Measurements from ENCODE around the gene SKAP2. TPM values are rescaled to one million over a fixed set of nuclear protein-coding genes. Genes with fewer than 3 reads are reported as not detected.

SKAP2 gene
- total RNA-seq, 6 experiments from 2014 or later: 7.2 to 12.3 (median 9.1) TPM

DNA sequence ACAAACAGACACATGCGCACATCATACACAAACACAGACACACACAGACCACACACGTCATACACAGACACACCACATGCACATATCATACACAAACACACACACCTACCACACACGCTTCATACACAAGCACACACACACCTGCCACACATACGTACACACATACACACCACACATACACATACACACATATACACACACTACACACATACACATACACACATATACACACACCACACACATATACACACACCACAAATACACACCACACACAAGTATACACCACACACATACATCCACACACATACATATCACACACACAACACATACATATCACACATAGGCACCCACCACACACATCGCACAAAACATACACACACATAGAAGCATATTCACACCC lies 224.7 kb downstream of the SKAP2 start:
- Mint-ChIP-seq H3K9me3 (no peaks in the 10 kb centered on the region), H3K4me3 (no peak overlapping the region), H3K27ac (no peak overlapping the region), H3K27me3 (ENCODE audit: insufficient read depth) (no peaks in the 10 kb centered on the region), H3K36me3 (ENCODE audit: low read depth) (no peaks in the 10 kb centered on the region), H3K4me1 (ENCODE audit: low read depth) (no peaks in the 10 kb centered on the region)
- TF ChIP-seq, protein P1, sequence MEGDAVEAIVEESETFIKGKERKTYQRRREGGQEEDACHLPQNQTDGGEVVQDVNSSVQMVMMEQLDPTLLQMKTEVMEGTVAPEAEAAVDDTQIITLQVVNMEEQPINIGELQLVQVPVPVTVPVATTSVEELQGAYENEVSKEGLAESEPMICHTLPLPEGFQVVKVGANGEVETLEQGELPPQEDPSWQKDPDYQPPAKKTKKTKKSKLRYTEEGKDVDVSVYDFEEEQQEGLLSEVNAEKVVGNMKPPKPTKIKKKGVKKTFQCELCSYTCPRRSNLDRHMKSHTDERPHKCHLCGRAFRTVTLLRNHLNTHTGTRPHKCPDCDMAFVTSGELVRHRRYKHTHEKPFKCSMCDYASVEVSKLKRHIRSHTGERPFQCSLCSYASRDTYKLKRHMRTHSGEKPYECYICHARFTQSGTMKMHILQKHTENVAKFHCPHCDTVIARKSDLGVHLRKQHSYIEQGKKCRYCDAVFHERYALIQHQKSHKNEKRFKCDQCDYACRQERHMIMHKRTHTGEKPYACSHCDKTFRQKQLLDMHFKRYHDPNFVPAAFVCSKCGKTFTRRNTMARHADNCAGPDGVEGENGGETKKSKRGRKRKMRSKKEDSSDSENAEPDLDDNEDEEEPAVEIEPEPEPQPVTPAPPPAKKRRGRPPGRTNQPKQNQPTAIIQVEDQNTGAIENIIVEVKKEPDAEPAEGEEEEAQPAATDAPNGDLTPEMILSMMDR (IDR thresholded peaks at IDR 0.05): no peak
- no peak for DNase-seq

DNA sequence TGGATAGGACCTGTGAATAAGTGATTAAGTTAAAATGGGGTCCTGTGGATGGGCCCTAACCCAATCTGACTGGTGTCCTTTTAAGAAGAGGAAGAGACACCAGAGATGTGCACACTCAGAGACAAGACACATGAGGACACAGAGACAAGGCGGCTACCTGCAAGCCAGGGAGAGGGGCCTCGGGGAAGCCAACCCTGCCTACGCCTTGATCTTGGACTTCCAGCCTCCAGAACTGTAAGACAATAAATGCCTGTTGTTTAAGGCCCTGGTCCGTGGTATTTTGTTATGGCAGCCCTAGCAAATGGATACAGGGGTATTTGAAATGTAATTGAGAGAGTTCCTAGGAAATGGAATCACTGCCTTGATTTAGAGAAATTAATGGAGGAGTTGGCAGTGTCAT lies 225.3 kb downstream of the SKAP2 start:
- Mint-ChIP-seq H3K36me3 (ENCODE audit: low read depth) (no peaks in the 10 kb centered on the region), H3K9me3 (no peaks in the 10 kb centered on the region), H3K4me1 (ENCODE audit: low read depth) (no peaks in the 10 kb centered on the region), H3K4me3 (no peak overlapping the region), H3K27ac (no peak overlapping the region), H3K27me3 (ENCODE audit: insufficient read depth) (no peaks in the 10 kb centered on the region; the same call in 1 of the 2 replicates)
- TF ChIP-seq, protein P1 (IDR thresholded peaks at IDR 0.05): no peak
- no peak for DNase-seq

DNA sequence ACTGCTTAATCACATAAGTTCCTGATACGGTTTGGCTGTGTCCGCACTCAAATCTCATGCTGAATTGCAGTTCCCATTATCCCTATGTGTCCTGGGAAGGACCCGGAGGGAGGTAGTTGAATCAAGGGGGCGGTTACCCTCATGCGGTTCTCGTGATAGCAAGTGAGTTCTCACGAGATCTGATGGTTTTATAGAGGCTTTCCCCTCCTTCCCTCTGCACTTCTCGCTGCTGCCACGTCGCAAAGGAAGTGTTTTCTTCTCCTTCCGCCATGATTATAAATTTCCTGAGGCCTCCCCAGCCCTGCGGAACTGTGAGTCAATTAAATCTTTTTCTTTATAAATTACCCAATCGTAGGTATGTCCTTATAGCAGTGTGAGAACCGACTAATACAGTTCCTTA lies 226.2 kb downstream of the SKAP2 start:
- H3K9me3 Mint-ChIP-seq: no peaks in the 10 kb centered on the region
- no peaks in the 10 kb centered on the region for H3K36me3 Mint-ChIP-seq (ENCODE audit: low read depth)
- H3K27me3 Mint-ChIP-seq (ENCODE audit: insufficient read depth): peaks cover 4% of the 10 kb centered on the region; the same call in 1 of the 2 replicates
- no peaks in the 10 kb centered on the region for H3K4me1 Mint-ChIP-seq (ENCODE audit: low read depth)
- H3K4me3 Mint-ChIP-seq: 0 out of 2 replicates have a peak overlapping the region, but pooled peaks have one; percentile 9
- TF ChIP-seq, protein P1 (IDR thresholded peaks at IDR 0.05): no peak
- no peak for DNase-seq
- no peak overlapping the region for H3K27ac Mint-ChIP-seq

DNA sequence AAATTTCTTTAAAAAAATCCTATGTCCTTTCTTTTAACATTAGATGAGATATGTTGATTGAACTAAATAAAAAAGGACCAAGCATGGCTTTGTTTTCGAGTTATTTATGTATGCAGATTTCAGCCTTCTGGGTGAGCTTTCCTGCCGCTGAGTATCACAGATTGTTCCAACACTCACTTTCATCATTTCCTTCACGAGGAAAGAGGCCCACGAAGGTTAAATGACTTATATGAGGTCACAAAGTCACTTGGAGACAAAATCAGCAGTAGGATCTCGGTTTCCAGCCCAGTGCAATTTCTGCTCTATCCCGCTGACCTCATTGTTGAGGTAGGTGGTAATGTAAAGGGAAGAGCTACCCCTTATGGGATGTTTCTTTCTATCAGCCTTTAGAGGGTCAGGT lies 226.8 kb downstream of the SKAP2 start:
- Mint-ChIP-seq H3K4me3 (no peak overlapping the region), H3K27ac (no peak overlapping the region), H3K4me1 (ENCODE audit: low read depth) (no peaks in the 10 kb centered on the region), H3K27me3 (ENCODE audit: insufficient read depth) (peaks cover 4% of the 10 kb centered on the region; the same call in 1 of the 2 replicates), H3K36me3 (ENCODE audit: low read depth) (no peaks in the 10 kb centered on the region), H3K9me3 (no peaks in the 10 kb centered on the region)
- TF ChIP-seq, protein P1 (IDR thresholded peaks at IDR 0.05): no peak
- DNase-seq: no peak

DNA sequence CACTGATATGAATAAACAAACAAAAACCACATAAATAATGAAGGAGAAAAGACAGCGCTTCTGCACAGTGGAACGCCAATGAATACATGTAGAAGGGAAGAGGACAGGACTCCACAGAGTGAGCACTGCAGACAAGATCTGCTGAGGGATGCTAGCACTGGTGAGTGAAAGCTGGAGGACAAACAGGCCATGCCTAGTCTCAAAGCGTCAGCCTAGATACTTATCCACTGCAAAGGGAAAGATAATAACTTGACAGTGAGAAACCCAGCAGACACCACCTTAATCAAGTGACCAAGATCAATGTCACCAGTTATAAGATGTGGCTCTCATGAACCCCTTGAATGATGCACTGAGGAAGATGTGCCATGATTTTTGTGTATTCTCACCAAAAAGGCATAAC lies 227.6 kb downstream of the SKAP2 start:
- H3K4me3 Mint-ChIP-seq: no peak overlapping the region
- no peaks in the 10 kb centered on the region for H3K4me1 Mint-ChIP-seq (ENCODE audit: low read depth)
- TF ChIP-seq, protein P1 (IDR thresholded peaks at IDR 0.05): no peak
- peaks cover 4% of the 10 kb centered on the region; the same call in 1 of the 2 replicates for H3K27me3 Mint-ChIP-seq (ENCODE audit: insufficient read depth)
- no peak for DNase-seq
- H3K27ac Mint-ChIP-seq: no peak overlapping the region
- no peaks in the 10 kb centered on the region for H3K36me3 Mint-ChIP-seq (ENCODE audit: low read depth)
- no peaks in the 10 kb centered on the region for H3K9me3 Mint-ChIP-seq

DNA sequence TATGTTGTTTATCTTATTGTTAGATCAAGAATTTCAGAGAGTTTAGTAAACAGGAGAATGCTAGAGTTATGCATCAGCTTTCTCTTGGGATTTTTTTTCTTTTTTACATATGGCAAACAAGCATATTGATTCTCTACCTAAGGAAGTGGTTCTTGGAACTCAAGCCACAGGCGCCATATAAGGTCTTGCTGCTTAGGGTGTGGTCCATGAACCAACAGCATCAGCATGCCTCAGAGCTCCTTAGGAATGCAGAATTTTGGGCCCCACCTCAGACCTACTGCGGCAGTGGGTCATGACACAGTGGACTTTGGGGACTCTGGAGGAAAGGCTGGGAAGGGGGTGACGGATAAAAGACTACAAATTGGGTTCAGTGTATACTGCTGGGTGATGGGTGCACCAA lies 230.8 kb downstream of the SKAP2 start:
- Mint-ChIP-seq H3K4me3 (no peak overlapping the region), H3K4me1 (ENCODE audit: low read depth) (no peaks in the 10 kb centered on the region), H3K27me3 (ENCODE audit: insufficient read depth) (peaks cover 4% of the 10 kb centered on the region; the same call in 1 of the 2 replicates), H3K36me3 (ENCODE audit: low read depth) (no peaks in the 10 kb centered on the region), H3K27ac (no peak overlapping the region), H3K9me3 (peaks cover 10% of the 10 kb centered on the region)
- DNase-seq: no peak
- TF ChIP-seq, protein P1 (IDR thresholded peaks at IDR 0.05): no peak
